Pulmonary artery endothelial cell (primary cell): Measurements from ENCODE around the gene IGSF9B. TPM values are rescaled to one million over a fixed set of nuclear protein-coding genes. Genes with fewer than 3 reads are reported as not detected.
"Not testable (repeated sequence)": the region's sequence is repeated elsewhere in the genome, so short reads cannot be mapped to it uniquely, and the experiment has no call there.

Experiments
- DNase-seq: peaks from one replicate; pipeline ENCODE4 v3.0.0-alpha.2; 2011; ENCODE audit warnings: low read depth, low spot score
- total RNA-seq: library from RNA; depleted of rRNA; stranded (reverse); fragments of >200 nt; gene quantifications from 2 replicates; pipeline ENCODE4 v1.2.3, GENCODE V29; 2014

The IGSF9B gene, protein sequence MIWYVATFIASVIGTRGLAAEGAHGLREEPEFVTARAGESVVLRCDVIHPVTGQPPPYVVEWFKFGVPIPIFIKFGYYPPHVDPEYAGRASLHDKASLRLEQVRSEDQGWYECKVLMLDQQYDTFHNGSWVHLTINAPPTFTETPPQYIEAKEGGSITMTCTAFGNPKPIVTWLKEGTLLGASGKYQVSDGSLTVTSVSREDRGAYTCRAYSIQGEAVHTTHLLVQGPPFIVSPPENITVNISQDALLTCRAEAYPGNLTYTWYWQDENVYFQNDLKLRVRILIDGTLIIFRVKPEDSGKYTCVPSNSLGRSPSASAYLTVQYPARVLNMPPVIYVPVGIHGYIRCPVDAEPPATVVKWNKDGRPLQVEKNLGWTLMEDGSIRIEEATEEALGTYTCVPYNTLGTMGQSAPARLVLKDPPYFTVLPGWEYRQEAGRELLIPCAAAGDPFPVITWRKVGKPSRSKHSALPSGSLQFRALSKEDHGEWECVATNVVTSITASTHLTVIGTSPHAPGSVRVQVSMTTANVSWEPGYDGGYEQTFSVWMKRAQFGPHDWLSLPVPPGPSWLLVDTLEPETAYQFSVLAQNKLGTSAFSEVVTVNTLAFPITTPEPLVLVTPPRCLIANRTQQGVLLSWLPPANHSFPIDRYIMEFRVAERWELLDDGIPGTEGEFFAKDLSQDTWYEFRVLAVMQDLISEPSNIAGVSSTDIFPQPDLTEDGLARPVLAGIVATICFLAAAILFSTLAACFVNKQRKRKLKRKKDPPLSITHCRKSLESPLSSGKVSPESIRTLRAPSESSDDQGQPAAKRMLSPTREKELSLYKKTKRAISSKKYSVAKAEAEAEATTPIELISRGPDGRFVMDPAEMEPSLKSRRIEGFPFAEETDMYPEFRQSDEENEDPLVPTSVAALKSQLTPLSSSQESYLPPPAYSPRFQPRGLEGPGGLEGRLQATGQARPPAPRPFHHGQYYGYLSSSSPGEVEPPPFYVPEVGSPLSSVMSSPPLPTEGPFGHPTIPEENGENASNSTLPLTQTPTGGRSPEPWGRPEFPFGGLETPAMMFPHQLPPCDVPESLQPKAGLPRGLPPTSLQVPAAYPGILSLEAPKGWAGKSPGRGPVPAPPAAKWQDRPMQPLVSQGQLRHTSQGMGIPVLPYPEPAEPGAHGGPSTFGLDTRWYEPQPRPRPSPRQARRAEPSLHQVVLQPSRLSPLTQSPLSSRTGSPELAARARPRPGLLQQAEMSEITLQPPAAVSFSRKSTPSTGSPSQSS (N-terminal part only)
- total RNA-seq = under 0.01 and 0.07 TPM in 2 replicates

- peak; percentile 8 for DNase-seq
Measured at GRCh38 chr11:133956650-133957633, at the start of gene IGSF9B. TSS of gene IGSF9B (minus strand) at chr11:133956968. CDS start at chr11:133956754, 214 bp downstream.

DNA sequence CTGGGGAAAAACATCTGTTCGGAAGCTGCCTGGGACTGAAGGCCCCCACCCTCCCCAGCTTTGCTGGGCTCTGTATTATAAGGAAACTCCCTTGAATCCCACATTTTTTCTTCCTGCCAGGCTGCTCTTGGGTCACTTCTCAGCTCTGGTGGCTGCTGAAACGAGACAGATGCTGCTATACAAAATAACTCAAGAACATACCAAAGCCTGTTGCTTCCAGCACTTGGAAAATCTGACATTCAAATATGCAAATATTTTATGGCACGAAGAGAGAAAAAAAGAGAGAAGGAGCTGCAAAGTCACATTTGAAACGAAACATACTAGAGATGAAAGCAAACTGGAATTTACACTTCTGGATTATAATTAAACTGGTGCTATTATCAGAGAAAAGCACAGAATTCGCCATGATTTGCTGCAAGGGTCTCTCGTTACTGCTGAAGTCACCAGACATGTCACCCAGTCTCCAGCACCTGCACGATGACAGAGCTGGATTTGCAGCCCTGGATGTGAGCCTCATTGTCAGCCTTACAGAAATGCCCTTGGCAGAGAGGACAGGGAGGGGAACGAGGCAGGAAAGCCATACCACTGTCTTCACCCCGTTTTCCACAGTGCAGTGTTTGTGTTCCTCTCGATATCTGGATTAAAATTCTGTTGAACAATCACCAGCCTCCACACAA lies 47.9 kb upstream of the IGSF9B start:
- no peak for DNase-seq

DNA sequence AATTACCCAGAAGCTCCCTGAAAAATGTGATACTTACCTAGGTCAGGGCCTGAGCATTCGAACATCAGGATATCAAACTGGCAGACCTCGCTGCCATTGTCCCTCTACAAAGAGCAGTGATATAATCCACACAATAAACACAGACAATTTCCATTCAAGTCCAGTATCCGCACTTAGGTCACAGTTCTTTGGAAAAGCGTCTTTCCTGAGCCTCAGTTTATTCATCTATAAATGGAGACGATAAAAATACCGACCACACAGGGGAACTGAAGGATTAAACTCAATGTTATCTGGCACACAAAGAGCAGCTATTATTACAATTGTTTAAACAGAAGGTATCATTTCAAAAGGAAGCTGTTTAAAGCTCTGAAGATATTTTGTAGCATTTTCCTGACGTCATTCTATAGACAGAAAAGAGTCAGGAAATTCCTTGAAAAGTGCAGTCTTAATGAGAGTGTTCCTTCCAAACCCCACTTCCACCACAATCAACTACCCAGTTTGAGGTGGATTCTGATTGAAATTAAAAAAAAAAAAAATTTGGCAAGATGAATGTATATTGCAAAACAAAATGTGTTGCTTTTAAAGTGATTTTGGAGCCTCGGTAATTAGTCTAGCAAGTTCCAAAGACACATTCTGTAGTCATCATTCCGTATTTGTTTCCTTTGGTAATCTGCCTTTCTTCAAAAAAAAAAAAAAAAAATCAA lies 47.2 kb upstream of the IGSF9B start:
- no peak for DNase-seq

DNA sequence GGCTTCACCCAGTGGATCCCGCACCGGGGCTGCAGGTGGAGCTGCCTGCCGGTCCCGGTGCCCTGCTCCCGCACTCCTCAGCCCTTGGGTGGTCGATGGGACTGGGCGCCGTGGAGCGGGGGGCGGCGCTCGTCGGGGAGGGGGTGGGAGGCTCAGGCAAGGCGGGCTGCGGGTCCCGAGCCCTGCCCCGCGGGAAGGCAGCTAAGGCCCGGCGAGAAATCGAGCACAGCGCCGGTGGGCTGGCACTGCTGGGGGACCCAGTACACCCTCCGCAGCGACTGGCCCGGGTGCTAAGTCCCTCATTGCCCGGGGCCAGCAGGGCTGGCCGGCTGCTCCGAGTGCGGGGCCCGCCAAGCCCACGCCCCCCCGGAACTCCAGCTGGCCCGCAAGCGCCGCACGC lies 46.1 kb upstream of the IGSF9B start:
- DNase-seq = not testable (repeated sequence)

- not testable (repeated sequence) for DNase-seq
Measured at GRCh38 chr11:134002338-134002737, 45.6 kb upstream of the IGSF9B start.

- no peak for DNase-seq
Measured at GRCh38 chr11:134001596-134001995, 44.8 kb upstream of the IGSF9B start.

DNA sequence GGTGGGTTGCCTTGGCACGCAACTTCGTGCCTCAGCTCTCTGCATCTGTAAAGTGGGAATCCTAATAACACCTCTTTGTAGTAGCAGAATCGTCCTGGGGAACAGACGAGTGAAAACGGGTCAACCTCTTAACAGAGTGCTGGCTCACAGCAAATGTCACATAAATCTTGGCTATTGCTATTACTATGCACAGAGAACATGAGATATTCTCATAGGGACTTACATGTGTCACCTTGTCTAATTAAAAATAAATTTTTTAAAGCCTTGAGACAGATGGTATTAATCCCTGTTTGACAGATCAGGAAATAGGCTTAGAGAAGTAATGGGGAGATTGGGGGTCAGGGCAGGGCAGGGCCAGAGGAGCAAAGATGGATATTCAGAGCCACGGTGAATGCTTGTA lies 44.3 kb upstream of the IGSF9B start:
- DNase-seq = no peak

DNA sequence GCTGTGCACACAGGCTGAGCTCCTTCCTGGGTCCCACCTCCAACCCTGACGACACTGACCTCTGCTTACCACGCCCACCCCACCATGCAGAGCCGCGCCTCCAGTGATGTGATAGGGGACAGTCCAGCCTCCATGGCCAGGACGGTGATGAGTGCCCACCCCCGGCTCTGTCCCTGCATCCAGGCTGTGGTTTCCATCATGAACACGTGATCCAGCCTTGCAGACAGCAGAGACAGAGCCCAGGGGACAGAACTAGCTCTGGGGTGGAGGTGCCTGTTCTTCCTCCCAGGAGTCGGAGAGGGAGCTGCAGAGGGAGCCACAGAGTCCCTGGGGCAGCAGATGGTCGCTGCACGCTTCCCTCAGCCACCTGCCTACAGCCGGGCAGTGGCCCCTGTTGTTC lies 42.6 kb upstream of the IGSF9B start:
- DNase-seq = no peak

- DNase-seq = no peak
Measured at GRCh38 chr11:133997554-133997953, 40.8 kb upstream of the IGSF9B start.

- DNase-seq = no peak
Measured at GRCh38 chr11:133996671-133997070, 39.9 kb upstream of the IGSF9B start.

- DNase-seq = no peak
Measured at GRCh38 chr11:133995066-133995465, 38.3 kb upstream of the IGSF9B start.

DNA sequence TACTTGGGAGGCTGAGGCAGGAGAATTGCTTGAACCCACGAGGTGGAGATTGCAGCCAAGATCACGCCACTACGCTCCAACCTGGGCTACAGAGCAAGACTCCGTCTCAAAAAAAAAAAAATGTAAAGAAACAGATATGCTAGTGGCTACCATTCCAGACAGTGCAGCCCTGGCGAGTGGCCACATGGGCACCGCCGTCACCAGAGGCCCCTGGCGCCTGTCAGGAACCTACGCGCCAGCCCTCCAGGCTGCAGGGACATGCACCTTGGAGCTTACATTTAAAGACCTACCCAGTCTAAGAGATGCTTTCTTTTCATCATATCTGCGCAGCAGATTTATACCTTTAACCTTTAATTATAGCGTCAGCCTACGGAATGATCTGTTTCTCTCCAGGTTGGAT lies 37.2 kb upstream of the IGSF9B start:
- DNase-seq = no peak

- DNase-seq = no peak
Measured at GRCh38 chr11:133993107-133993506, 36.3 kb upstream of the IGSF9B start.

- no peak for DNase-seq
Measured at GRCh38 chr11:133992121-133992520, 35.4 kb upstream of the IGSF9B start.

DNA sequence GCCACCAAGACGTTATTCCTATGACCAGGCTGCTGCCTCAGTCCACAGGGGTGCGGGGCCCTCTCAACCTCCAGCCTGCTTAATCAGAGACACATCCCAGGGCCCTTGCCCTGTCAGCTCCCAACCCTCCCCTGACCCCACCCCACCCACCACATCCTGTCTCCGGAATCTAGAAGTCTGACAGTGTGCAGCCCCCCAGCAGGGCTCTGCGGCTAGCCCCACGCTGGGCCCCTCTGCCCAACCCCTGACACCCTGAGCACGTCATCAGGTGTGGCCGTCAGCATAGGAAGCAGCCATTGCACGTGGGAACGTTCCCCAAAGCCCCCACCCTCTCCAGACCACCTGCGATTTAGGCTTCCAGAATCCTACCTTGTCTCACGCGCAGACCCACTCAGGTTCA lies 34.3 kb upstream of the IGSF9B start:
- no peak for DNase-seq

- no peak for DNase-seq
Measured at GRCh38 chr11:133990501-133990900, 33.7 kb upstream of the IGSF9B start.

- DNase-seq = no peak
Measured at GRCh38 chr11:133988686-133989410, 32.1 kb upstream of the IGSF9B start.

DNA sequence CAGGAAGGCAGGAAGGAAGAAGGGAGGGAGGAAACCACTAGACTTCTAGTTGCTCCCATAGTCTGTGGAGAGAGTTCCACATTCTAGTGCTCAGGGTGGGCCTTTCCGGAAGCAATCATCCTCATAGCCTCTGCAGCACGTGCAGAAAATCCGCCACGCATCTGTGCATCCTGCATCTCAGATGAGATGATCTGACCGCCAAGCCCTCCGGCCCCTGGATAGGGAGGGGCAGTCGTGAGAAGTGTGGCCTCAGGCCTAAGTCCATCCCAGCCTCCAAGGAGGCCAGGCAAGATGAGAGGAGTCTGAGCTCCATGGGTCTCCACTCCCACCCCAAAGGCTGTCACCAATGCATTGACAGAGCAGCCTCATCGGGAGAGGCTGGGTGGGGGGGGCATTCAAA lies 30.4 kb upstream of the IGSF9B start:
- no peak for DNase-seq
